ENCODE data around the gene HMBS.
"Not testable (repeated sequence)": the region's sequence is repeated elsewhere in the genome, so short reads cannot be mapped to it uniquely, and the experiment has no call there.

HMBS gene

DNA sequence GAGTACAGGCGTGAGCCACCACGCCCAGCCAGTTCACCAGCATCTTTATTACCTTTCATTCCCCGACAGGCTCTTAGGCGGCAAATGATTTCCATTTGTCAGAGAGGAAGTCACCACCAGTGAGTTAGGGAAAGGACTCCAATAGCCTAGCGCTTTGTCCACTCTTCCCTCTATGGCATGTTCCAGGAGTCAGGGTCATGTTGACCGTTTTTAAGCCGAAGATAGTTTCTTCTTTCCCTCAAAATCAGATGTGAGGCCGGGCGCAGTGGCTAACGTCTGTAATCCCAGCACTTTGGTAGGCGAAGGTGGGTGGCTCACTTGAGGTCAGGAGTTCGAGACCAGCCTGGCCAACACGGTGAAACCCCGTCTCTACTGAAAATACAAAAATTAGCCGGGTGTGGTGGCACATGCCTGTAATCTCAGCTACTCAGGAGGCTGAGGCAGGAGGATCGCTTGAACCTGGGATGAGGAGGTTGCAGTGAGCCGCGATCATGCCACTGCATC is 18.5 kb downstream of the HMBS start:
- DNase-seq: not testable (repeated sequence)

GRCh38 chr11:119103793-119104192 is 19.1 kb downstream of the HMBS start:
- DNase-seq: no peak

DNA sequence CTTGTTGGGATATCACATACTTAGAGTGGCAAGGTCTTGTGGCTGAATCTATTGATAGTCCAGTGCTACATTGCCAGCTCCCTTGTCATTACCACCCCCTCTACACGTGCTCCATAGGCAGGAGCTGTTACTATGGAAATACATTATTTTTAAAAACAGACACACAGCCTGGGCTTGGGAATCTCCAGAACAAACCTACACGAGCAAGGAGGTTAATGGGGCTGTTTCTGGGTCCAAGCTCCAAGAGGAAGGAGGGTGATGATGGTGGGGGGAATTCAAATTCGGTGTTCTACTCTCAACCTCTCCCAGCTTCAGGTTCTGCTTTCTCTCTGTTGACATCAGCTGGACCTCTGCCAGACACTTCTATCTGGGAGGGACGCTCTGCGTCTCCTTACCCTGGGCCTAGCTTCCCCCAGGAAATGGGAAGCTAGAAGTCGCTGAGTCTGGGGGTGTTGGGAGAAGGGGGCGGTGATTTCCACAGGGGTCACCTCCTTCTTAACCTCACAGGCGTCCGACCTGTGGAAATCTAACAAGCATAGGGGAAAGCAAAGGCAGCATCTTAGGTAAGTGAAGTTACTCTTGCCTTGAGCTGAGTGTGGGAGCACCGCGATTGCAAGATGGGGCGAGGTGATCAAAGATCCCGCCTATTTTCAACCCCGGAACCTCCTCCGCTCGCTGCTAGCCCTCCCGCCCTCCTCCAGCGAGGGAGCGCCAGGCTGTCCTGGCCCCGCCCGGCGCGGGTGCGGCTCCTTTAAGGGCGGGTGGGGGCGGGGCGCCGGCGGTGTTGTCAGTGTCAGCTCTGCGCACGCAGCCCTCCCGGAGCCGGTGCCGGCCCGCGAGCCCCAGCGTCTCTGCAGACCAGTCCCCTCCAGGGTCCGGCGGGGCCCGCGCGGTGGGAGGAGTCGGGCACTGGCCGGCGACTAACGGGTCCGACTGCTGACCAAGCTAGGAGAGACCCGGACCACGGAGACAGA is 22.2 kb downstream of the HMBS start, which contains the start of gene C2CD2L:
C2CD2L (plus strand) TSS at position 781 of the 974 bp plus-strand sequence. CDS start 398 bp downstream, outside the sequence.
- peak; percentile 85 for DNase-seq

DNA sequence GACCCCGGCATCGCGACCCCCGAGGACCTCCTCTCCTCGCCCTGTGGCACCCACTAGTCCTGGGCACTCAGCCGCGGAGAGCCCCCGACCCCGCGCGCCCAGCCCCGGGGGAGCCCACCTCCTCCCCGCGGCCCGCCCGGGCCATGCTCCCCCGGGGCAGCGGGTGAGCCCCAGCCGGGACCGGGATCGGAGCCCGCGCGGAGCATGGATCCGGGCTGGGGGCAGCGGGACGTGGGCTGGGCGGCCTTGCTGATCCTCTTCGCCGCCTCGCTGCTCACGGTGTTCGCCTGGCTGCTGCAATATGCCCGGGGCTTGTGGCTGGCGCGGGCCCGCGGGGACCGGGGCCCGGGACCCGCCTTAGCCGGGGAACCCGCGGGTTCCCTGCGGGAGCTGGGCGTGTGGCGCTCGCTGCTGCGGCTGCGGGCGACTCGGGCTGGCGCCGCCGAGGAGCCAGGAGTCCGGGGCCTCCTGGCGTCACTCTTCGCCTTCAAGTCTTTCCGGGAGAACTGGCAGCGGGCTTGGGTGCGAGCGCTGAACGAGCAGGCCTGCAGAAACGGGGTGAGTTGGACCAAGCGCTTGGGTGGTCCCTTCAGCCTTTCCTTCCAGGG is 23.0 kb downstream of the HMBS start:
- DNase-seq: no peak

GRCh38 chr11:119108146-119108856 is 23.6 kb downstream of the HMBS start:
- DNase-seq: no peak

DNA sequence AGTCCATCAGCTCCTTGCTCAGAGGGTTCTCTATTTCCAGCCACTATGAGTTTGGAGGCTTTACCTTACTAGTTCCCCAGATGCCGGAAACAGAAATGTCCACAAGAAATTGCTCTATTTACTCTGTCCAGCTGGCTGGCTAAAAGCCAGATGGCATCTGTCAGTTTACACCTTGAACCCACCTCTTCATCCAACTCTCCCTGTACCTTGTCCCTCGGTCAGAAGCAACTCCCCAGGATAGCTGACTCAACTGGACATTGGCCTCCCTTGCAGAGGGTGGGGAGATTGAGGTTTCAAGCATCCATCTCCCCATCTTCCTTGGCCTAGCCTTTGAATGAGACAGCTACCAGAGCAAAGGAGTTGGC is 24.2 kb downstream of the HMBS start:
- DNase-seq: no peak

GRCh38 chr11:119109843-119110242 is 25.2 kb downstream of the HMBS start:
- DNase-seq: no peak

GRCh38 chr11:119110439-119110838 is 25.8 kb downstream of the HMBS start:
- DNase-seq: no peak

GRCh38 chr11:119111361-119111925 is 26.8 kb downstream of the HMBS start:
- no peak for DNase-seq

DNA sequence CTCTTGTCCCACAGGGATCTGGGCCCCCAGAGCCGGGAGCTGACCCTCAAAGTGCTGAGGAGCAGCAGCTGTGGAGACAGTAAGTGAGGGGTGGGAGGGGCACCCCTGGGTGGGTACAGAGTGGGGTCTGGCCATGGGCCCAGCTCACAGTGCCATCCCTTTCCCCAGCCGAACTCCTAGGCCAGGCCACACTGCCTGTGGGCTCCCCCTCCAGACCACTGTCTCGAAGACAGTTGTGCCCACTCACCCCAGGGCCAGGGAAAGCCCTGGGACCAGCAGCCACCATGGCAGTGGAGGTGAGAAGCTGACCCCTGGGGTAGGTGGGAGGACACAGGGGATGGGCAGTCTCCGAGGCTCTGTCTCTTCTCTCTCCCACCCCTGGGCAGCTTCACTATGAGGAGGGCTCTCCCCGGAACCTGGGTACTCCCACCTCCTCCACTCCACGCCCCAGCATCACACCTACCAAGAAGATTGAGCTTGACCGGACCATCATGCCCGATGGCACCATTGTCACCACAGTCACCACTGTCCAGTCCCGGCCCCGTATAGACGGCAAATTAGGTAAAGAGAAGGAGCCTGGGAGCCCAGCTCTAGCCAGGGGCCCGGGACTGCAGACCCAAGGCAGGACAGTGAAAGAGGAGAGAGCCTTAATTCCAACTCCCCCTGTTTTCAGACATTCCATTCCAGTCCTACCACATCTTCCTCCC is 27.8 kb downstream of the HMBS start:
- no peak for DNase-seq

GRCh38 chr11:119113716-119114115 is 29.0 kb downstream of the HMBS start:
- no peak for DNase-seq

DNA sequence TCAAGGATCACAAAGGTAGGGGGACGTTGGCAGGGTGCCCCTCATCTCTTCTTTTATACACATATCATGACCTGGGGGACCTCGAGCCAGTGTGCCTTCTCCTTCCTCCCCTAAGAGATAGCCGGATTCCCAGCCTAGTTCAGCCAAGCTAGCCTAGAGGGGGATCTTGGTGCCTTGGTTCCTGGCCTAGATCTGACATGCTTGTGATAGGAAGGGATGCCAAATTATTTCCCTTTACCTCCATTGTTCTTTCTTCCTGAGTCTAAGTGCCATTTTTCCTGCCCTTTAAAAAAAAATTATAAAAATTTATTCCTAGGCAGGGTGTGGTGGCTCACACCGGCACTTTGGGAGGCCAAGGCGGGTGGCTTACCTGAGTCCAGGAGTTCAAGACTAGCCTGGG is 29.7 kb downstream of the HMBS start:
- no peak for DNase-seq

GRCh38 chr11:119115484-119116234 is 31.0 kb downstream of the HMBS start:
- no peak for DNase-seq

DNA sequence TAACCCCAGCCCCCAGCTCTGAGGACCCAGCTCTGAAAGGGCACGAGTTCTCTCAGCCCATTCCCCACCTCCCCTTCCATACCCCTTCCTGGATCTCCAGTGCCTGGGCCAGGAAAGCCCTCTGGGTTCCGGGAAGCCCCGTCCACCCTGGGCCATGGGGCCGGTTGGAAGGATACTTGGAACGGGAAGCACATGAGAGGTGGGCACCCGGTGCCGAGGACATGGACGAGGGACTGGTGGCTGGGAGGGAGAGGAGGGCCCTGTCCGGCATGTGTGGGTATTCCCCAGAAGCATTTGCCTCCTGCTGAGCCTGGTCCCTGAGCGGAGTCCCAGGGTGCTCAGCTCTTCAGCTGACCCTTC is 31.5 kb downstream of the HMBS start:
- DNase-seq: no peak

DNA sequence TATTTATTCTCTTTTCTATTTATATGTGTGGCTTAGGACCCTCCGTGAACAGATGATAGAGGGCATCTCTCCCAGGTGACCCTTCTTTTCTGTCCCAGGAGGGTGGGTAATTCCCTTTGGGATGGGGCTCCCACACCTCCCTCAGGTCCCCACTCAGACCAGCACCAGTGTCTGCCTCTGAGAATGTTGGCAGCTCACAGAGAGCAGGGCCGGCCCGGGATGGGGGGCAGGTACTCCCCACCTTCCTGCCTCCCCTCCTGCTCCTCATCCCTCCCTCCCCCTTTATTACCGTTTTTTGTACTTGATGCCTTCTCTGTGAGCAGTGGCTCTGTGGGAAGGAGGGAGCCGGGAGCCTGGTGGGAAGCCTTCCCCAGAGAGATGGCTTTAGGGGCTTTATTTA is 31.9 kb downstream of the HMBS start:
- DNase-seq: no peak

DNA sequence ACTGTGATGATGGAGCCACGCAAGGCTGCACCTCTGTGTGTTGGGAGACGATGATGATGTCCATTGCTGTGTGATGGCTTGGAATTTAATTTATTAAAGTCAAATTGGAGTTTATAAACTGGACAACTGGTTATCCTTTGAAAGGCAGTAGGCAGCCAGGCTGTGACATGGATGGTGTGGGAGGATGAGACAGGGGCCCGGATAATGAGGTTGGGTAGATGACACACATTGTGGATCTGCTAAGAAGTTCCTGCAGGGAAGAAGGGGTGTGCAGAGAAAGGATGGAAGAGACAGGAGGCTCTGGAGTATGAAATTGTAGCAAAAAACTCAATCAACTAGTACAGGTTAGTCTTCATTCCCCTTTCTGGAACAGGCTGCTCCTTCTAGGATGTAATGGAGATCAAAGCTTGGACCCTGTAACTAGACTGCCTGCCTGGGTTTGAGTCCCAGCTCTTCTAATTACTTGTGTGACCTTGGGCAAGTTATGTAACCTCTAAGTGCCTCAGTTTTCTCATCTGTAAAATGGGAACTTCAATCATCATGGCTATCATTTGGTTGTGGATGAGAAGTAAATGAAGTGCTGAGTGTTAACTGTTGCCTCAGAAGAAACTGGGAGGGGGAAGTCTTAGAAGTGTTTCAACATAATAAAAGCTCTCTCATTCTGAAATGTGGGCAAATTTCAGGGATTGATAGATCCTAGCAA is 32.5 kb downstream of the HMBS start:
- no peak for DNase-seq

DNA sequence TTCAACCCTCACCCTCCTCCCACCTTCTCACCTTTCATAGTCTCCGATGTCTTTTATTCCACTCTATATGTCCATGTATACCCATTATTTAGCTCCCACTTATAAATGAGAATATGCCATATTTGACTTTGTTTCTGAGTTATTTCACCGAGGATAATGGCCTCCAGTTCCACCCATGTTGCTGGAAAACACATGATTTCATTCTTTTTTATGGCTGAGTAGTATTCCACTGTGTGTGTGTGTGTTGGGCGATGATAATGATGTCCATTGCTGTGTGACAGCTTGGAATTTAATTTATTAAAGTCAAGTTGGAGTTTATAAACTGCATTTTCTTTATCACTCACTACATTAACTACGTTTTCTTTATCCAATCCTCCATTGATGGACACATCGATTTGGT is 33.5 kb downstream of the HMBS start:
- DNase-seq: no peak

GRCh38 chr11:119118946-119119345 is 34.3 kb downstream of the HMBS start:
- DNase-seq: no peak

DNA sequence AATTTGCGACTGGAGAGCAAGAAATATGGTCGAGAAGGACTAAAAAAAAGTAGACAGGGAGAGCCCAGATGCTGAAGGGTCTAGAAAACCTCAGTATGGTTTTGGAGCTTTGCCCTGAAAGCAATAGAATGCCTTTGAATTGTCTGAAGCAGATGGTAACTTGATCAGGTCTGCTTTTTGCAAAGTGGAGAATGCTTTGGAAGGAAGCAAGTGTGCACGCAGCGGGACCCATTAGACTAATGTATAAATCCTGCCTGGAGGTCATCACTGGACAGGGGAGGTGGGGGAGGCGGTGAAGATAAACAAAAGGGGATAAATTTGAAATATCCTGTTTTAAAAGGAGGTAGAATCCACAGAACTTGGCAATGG is 35.9 kb downstream of the HMBS start:
- DNase-seq: no peak

DNA sequence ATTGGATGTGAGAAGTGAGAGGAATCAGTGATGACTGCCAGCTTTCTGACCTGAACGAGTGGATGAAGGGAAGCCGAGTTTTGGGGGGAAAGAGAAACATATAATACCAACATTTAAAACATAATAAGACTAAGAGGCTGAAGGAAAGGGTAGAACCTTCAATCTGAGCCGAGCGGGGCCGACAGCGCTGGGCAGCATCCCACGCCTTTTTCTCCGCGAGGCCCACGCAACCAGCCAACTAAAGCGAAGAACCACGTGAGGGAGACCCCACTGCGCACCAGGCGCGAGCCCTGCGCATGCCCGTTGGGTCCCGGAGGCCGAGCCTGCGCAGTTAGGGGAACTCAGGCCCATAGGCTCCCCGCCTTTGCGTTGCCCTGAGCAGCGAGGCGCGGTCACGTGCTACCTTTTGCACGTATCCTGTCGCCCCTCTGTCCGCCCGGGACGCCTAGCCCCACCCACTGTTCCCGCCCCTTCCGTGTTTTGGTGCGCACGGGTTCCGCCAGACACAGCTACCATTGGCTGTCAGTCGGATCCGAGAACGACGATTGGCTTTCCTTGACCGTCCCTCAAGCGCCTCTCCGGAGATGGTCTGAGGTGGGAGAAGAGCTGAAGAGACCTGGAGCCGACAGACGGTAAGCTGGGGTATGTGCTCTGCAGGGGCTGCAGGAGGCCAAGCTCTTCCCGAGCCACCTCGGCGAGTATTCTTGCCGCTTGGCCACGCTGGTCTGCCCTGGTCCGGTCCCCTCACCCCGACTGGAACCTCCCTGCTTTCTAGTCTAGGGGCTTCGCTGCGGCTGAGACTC is 36.5 kb downstream of the HMBS start, which contains the start of gene HINFP:
HINFP (plus strand) TSS at position 573 of the 803 bp plus-strand sequence. CDS start 5,365 bp downstream, outside the sequence.
- peak; percentile 100 for DNase-seq

Data from activated effector memory CD4-positive, alpha-beta T cell treated with Interleukin-2 at 50 U/mL for 16 hours (primary cell).